Nephron (organoid): ENCODE data around the gene CARD19.
"Not testable (repeated sequence)": the region's sequence is repeated elsewhere in the genome, so short reads cannot be mapped to it uniquely, and the experiment has no call there.

Experiments
- H3K27ac Mint-ChIP-seq, 3 experiments: 2 replicates each; pipeline ENCODE4 v1.8.0; 2020; ENCODE audit warnings: mixed read lengths in 3 of 3, mild to moderate bottlenecking in 2 of 3, moderate library complexity in 1 of 3
- H3K27me3 Mint-ChIP-seq: 2 replicates; pipeline ENCODE4 v1.8.0; 2021; ENCODE audit warnings: low read depth, mild to moderate bottlenecking, moderate library complexity, mixed read lengths
- H3K36me3 Mint-ChIP-seq: 2 replicates; pipeline ENCODE4 v1.8.0; 2020; ENCODE audit warnings: low read depth, mixed read lengths
- H3K4me1 Mint-ChIP-seq: 2 replicates; pipeline ENCODE4 v1.8.0; 2020; ENCODE audit warnings: mixed read lengths
- H3K4me3 Mint-ChIP-seq, 3 experiments: 2 replicates each; pipeline ENCODE4 v1.8.0; 2020; ENCODE audit warnings: mild to moderate bottlenecking in 3 of 3, mixed read lengths in 3 of 3, moderate library complexity in 2 of 3
- H3K9me3 Mint-ChIP-seq: 2 replicates; pipeline ENCODE4 v1.8.0; 2020; ENCODE audit warnings: mixed read lengths
- TF ChIP-seq, protein P1 (sequence below), 3 experiments: fragments of 200-600 bp; sonication (generic); IDR thresholded peaks; one replicate each; pipeline ENCODE4 v1.5.0; 2021; ENCODE audit warnings: antibody characterized with exemption in 3 of 3; ENCODE audit not compliant: unreplicated experiment in 3 of 3

CARD19 gene

DNA sequence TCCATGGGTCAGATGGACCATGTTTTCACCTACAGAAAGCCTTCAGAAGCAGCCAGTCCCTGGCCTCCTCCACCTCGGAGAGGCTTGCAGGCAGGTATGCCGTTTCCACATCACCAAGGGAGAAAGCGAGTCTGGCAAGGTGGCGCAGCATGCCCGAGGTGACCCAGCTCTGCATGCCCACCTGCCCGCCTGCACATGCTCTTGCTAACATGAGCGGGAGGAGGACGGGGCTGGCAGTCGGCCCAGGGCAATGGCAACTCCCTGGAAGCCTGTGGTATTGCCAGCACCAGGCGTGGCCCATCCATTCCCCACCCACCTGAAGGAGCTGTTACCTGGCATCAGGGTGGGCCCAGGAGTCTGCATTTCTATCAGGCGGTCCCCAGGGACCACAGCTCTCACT, 41.3 kb downstream of the CARD19 start:
- Mint-ChIP-seq H3K4me1 (peaks cover 22% of the 10 kb centered on the region), H3K27ac (no peak overlapping the region), H3K27me3 (peaks cover 5% of the 10 kb centered on the region), H3K9me3 (no peaks in the 10 kb centered on the region), H3K4me3 (no peak overlapping the region), H3K36me3 (no peaks in the 10 kb centered on the region)
- TF ChIP-seq, protein P1, sequence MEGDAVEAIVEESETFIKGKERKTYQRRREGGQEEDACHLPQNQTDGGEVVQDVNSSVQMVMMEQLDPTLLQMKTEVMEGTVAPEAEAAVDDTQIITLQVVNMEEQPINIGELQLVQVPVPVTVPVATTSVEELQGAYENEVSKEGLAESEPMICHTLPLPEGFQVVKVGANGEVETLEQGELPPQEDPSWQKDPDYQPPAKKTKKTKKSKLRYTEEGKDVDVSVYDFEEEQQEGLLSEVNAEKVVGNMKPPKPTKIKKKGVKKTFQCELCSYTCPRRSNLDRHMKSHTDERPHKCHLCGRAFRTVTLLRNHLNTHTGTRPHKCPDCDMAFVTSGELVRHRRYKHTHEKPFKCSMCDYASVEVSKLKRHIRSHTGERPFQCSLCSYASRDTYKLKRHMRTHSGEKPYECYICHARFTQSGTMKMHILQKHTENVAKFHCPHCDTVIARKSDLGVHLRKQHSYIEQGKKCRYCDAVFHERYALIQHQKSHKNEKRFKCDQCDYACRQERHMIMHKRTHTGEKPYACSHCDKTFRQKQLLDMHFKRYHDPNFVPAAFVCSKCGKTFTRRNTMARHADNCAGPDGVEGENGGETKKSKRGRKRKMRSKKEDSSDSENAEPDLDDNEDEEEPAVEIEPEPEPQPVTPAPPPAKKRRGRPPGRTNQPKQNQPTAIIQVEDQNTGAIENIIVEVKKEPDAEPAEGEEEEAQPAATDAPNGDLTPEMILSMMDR (IDR thresholded peaks at IDR 0.05; ENCODE audit: unreplicated experiment in 3 of 3): no peak

DNA sequence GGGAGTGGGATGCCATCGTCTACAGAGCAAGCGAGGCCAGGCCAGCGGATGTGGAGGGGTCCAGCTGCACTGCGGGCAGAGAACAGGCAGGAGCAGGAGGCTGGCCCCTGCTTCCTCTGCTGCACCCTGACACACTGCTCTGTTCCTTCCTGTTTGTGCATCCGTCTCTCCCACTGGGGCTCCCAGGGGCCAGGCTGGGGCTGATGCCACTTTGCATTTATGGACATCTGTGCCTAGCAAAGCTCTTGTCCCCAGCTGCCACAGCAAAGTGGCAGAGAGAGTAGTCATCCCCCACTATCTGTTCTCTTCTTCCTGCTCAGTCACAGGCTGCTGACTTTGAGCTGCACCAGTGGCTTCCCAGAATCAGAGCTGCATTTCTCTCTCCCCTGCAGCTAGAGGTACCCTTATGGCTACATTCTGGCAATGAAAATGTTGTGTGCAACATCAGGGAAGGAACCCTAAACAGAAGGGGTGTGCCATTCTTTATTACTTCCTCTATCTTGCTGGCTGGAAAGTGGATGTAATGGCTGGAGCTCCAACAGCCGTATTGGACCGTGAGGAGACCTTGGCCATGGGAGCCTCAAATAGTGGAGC, 42.3 kb downstream of the CARD19 start:
- TF ChIP-seq, protein P1 (IDR thresholded peaks at IDR 0.05; ENCODE audit: unreplicated experiment in 3 of 3): no peak
- Mint-ChIP-seq H3K27me3 (peaks cover 5% of the 10 kb centered on the region), H3K27ac (no peak overlapping the region), H3K36me3 (no peaks in the 10 kb centered on the region), H3K4me3 (peak overlapping the region in 2 of 3 experiments; percentile 17 to 47), H3K4me1 (peaks cover 13% of the 10 kb centered on the region), H3K9me3 (no peaks in the 10 kb centered on the region)

DNA sequence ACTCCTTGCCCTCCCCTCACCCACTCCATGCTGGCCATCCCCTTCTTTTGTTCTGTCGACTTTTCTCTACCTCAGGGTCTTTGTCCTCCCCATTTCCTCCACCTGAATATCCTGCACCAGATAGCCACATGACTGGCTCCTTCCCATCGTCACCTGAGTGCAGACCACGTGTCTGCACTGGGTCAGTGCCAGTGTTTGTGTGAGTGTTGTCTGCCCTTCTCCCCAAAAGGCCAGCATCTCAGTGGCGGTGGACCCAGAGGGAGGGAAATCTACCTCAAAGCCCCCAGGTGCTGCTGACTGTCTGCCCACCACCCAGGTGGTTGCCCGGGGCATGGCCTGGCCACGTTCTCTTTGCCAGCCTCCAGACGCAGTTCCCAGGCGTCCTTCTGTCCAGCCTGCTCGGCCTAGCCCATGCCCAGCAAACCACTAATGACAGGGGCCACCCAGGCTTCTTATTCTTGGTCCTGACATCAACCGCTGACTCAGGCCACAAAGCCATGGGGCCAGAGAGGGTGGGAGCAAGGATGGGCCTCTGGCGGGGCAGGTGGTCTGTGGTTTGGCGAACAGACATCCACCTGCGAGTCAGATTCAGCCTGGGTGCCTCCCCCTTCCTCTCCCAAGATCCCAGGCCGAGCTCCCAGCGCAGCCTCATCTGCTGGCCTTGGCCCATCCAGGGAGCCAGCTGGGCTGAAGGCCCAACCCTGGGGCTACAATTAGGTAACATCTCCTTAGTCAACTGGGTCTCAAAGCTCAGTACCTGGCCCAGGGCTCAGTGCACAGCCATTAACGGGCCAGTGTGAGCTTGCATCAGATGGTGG, 43.6 kb downstream of the CARD19 start:
- H3K36me3 Mint-ChIP-seq: no peaks in the 10 kb centered on the region
- H3K27me3 Mint-ChIP-seq: peaks cover 9% of the 10 kb centered on the region
- H3K27ac Mint-ChIP-seq: no peak overlapping the region
- TF ChIP-seq, protein P1 (IDR thresholded peaks at IDR 0.05; ENCODE audit: unreplicated experiment in 3 of 3): no peak
- H3K4me1 Mint-ChIP-seq: peaks cover 16% of the 10 kb centered on the region
- H3K9me3 Mint-ChIP-seq: no peaks in the 10 kb centered on the region
- no peak overlapping the region for H3K4me3 Mint-ChIP-seq

DNA sequence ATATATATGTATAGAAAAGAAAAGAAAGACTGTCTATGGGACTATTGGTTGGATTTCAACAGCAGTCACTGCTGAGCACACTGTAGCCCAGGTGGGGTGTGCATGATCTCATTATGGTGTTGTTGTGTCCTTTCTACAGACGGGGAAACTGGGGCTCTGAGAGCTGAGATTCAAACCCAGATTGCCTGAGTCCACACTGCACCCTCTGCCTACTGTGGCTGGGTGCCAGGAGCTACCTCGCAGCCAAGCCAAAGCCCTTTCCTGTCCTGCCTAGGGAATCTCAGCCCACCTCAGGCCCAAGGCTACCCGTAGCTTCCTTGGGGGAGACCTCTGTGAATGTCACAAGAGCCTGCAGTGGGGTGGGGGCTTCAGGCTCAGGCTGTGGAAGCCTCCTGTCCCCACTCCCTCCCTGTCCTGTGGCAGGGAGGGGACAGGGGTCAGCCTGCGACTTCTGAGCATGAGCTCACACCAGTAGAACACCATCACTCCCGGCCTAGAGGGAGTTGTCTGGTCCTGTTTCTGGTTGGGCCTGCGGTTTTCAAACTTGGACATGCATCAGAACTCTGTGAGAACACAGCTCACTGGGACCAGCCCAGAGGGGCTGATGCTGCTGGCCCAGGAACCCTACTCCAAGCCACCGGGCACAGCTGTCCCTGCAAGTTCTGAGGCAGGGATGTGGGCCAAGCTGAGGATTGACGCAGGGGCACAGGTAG, 45.9 kb downstream of the CARD19 start:
- TF ChIP-seq, protein P1 (IDR thresholded peaks at IDR 0.05; ENCODE audit: unreplicated experiment in 3 of 3): no peak
- Mint-ChIP-seq H3K36me3 (no peaks in the 10 kb centered on the region), H3K4me3 (no peak overlapping the region), H3K4me1 (peaks cover 6% of the 10 kb centered on the region), H3K27ac (no peak overlapping the region), H3K27me3 (peaks cover 5% of the 10 kb centered on the region), H3K9me3 (peaks cover 3% of the 10 kb centered on the region)

DNA sequence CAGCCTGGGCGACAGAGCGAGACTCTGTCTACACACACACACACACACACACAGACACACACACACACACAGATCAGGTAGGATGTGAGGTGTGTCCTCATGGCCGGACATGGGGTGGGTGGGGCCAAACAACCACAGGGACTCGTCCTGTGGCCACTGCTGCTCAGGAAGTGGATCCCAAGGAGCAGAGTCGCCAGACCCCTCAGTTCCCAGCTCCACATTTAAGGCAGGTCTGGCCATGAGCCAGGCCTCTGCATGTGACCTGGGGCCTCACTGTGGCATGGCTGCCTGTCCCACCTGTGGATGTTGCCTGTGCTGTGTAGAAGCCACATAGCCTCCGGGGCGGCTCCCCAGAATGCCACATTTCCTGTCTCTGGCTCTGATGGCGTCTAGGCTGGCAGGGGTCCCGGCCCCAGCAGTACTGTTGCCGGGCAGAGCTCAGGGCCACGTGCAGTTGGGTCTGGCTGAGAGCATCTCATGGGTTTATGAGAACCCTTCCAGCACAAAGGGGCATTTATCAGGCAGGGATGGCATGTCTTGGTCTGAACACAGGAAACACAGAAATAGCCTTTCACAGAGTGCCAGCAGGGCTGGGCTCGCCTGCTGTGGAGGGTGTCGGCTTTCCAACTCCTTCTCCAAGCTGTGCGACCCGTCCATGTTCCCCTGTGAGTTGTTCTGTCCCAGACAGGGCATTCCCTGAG, 48.0 kb downstream of the CARD19 start:
- Mint-ChIP-seq H3K4me1 (peaks cover 6% of the 10 kb centered on the region), H3K36me3 (no peaks in the 10 kb centered on the region), H3K9me3 (peaks cover 3% of the 10 kb centered on the region), H3K27ac (peak overlapping the region in 2 of 3 experiments; percentile 17 to 26), H3K4me3 (no peak overlapping the region), H3K27me3 (peaks cover 5% of the 10 kb centered on the region)
- TF ChIP-seq, protein P1 (IDR thresholded peaks at IDR 0.05; ENCODE audit: unreplicated experiment in 3 of 3): no peak

DNA sequence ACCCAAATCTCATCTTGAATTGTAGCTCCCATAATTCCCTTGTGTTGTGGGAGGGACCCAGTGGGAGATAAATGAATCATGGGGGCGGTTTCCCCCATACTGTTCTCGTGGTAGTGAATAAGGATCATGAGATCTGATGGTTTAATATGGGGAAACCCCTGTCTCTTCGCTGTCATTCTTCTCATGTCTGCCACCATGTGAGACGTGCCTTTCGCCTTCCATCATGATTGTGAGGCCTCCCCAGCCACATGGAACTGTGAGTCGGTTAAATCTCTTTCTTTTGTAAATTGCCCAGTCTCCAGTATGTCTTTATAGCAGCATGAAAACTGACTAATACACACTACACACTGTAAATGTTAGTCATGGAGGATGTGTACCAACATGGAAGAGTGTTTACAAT, 50.7 kb downstream of the CARD19 start:
- H3K4me3 Mint-ChIP-seq, H3K36me3 Mint-ChIP-seq, H3K27ac Mint-ChIP-seq, H3K4me1 Mint-ChIP-seq, H3K9me3 Mint-ChIP-seq, H3K27me3 Mint-ChIP-seq: not testable (repeated sequence)
